Trophoblast cell (in vitro differentiated cells and primary cell): Measurements from ENCODE around the gene KANSL1L.

Source experiments
- DNase-seq, 2 donors: peaks; one replicate each; pipeline ENCODE4 v3.0.0-alpha.2; 2016
- H2AFZ ChIP-seq: 2 replicates; pipeline ENCODE4 v1.6.1; 2013; ENCODE audit warnings: low read length, moderate library complexity, mild to moderate bottlenecking; ENCODE audit not compliant: insufficient read depth, poor library complexity
- H2AK5ac ChIP-seq: 2 replicates; pipeline ENCODE4 v1.6.1; 2013; ENCODE audit warnings: mild to moderate bottlenecking, low read length
- H2BK120ac ChIP-seq: 2 replicates; pipeline ENCODE4 v1.6.1; 2013; ENCODE audit warnings: low read length, mild to moderate bottlenecking, moderate library complexity; ENCODE audit not compliant: insufficient read depth, poor library complexity
- H2BK12ac ChIP-seq: 2 replicates; pipeline ENCODE4 v1.6.1; 2013; ENCODE audit warnings: mild to moderate bottlenecking, low read length, moderate library complexity
- H2BK5ac ChIP-seq: 2 replicates; pipeline ENCODE4 v1.6.1; 2013; ENCODE audit warnings: low read length, low read depth, moderate library complexity, mild to moderate bottlenecking; ENCODE audit not compliant: poor library complexity
- H3K14ac ChIP-seq: 2 replicates; pipeline ENCODE4 v1.6.1; 2013; ENCODE audit warnings: mild to moderate bottlenecking, low read length
- H3K18ac ChIP-seq: 2 replicates; pipeline ENCODE4 v1.6.1; 2013; ENCODE audit warnings: mild to moderate bottlenecking, low read length
- H3K23ac ChIP-seq: 2 replicates; pipeline ENCODE4 v1.6.1; 2013; ENCODE audit warnings: low read length
- H3K27ac ChIP-seq: 2 replicates; pipeline ENCODE4 v1.5.1; 2013; ENCODE audit warnings: low read depth, mild to moderate bottlenecking, inconsistent platforms, low read length, moderate library complexity
- H3K27me3 ChIP-seq: 2 replicates; pipeline ENCODE4 v1.6.1; 2013; ENCODE audit warnings: inconsistent platforms, mild to moderate bottlenecking, low read length, moderate library complexity; ENCODE audit not compliant: insufficient read depth
- H3K36me3 ChIP-seq, 2 experiments: 1 replicate in 1 of 2; 2 replicates in 1 of 2; pipeline ENCODE4 v1.6.1; 2013; ENCODE audit warnings: low read length in 2 of 2, mild to moderate bottlenecking in 2 of 2, moderate library complexity in 1 of 2; ENCODE audit not compliant: insufficient read depth in 2 of 2, control insufficient read depth in 1 of 2
- H3K4ac ChIP-seq: 2 replicates; pipeline ENCODE4 v1.6.1; 2013; ENCODE audit warnings: low read depth, mild to moderate bottlenecking, low read length, moderate library complexity
- H3K4me1 ChIP-seq, 2 experiments: 1 replicate in 1 of 2; 2 replicates in 1 of 2; pipeline ENCODE4 v1.6.1; 2013; ENCODE audit warnings: low read length in 2 of 2, mild to moderate bottlenecking in 2 of 2, moderate library complexity in 1 of 2; ENCODE audit not compliant: insufficient read depth in 2 of 2, control insufficient read depth in 1 of 2
- H3K4me2 ChIP-seq: 2 replicates; pipeline ENCODE4 v1.6.1; 2013; ENCODE audit warnings: inconsistent platforms, mild to moderate bottlenecking, low read length, moderate library complexity
- H3K4me3 ChIP-seq: 2 replicates; pipeline ENCODE4 v1.5.1; 2013; ENCODE audit warnings: mild to moderate bottlenecking, low read depth, low read length, inconsistent platforms
- H3K79me1 ChIP-seq: one replicate; pipeline ENCODE4 v1.6.1; 2013; ENCODE audit warnings: low read length
- H3K79me2 ChIP-seq: 2 replicates; pipeline ENCODE4 v1.6.1; 2013; ENCODE audit warnings: low read length, mild to moderate bottlenecking; ENCODE audit not compliant: control insufficient read depth, insufficient read depth, poor library complexity
- H3K9ac ChIP-seq: 2 replicates; pipeline ENCODE4 v1.6.1; 2013; ENCODE audit warnings: mild to moderate bottlenecking, low read length
- H3K9me3 ChIP-seq: 2 replicates; pipeline ENCODE4 v1.6.1; 2013; ENCODE audit warnings: low read depth, mild to moderate bottlenecking, control low read depth, inconsistent platforms, low read length; ENCODE audit not compliant: insufficient read depth
- H4K12ac ChIP-seq: 2 replicates; pipeline ENCODE4 v1.6.1; 2013; ENCODE audit warnings: low read depth, mild to moderate bottlenecking, low read length, moderate library complexity
- H4K8ac ChIP-seq: 2 replicates; pipeline ENCODE4 v1.6.1; 2013; ENCODE audit warnings: low read depth, mild to moderate bottlenecking, low read length, moderate library complexity
- H4K91ac ChIP-seq: one replicate; pipeline ENCODE4 v1.6.1; 2013; ENCODE audit warnings: low read depth, mild to moderate bottlenecking, low read length, moderate library complexity
- WGBS: extraction: QIAGEN DNeasy Blood & Tissue Kit; methylation state at CpG from one replicate; pipeline ENCODE4 v1.1.7; 2013; ENCODE audit warnings: missing lambda C conversion rate; ENCODE audit not compliant: insufficient read length, insufficient coverage; ENCODE audit errors: extremely low coverage; 5-methylcytosine and 5-hydroxymethylcytosine counted together

KANSL1L gene

DNA sequence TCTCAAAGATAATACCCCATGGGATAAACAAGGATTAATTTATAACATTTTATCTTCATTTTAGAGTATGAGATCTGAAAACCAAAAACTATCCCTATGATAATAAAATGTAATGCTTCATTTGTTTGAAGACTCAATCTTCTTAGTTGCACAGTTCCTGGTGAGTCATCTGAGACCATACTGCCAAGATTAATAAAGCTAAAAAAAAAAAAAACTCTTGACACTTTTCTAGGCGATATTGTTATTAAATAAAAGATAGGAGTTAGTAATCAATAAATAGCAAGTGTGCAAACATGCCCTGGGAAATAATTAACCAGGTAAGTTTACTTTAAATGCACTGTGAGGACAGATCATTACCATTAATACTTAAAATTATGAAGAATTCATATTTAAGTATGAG is 84.9 kb downstream of the KANSL1L start:
- Histone ChIP-seq H3K27ac (no peak overlapping the region), H2AFZ (no peak overlapping the region), H2BK5ac (no peak overlapping the region), H3K79me1 (no peaks in the 10 kb centered on the region), H3K4me1 (no peaks in the 10 kb centered on the region), H4K12ac (no peak overlapping the region), H3K27me3 (no peaks in the 10 kb centered on the region), H4K91ac (no peak overlapping the region), H3K14ac (no peak overlapping the region), H2AK5ac (no peak overlapping the region), H3K9me3 (no peaks in the 10 kb centered on the region), H3K79me2 (no peaks in the 10 kb centered on the region), H3K23ac (no peak overlapping the region), H3K36me3 (no peaks in the 10 kb centered on the region), H3K4me2 (no peak overlapping the region), H3K18ac (no peak overlapping the region), H4K8ac (no peak overlapping the region), H3K4me3 (no peak overlapping the region), H3K9ac (no peak overlapping the region), H2BK12ac (no peak overlapping the region), H2BK120ac (no peak overlapping the region), H3K4ac (no peak overlapping the region)
- no CpG with 5 or more reads among the region's 1 CpG for WGBS
- no peak for DNase-seq

DNA sequence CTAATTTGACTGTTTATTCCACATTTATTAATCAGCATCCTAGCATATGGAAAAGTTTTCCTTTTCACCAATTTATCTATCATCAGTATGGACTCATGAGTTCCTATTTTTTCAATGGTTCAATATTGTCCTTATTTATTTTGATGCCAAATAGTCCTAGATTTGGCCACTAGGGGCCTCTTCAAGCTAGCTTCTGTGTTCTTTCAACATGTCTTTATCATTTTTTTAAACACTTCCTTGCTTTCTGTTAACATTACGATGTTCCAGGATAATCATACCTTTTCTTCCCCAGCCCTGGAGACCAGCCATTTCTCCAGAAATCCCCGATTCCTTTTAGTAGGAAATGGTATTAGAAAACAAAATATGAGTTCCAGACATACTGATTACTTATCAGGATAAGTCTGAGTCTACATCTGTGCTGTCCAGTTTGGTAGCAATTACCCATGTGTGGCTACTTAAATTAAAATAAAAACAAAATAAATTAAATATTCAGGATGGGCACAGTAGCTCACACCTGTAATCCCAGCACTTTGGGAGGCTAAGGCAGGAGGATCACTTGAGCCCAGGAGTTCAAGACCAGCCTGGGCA is 98.2 kb downstream of the KANSL1L start:
- no peak overlapping the region for H2BK120ac ChIP-seq
- no CpG with 5 or more reads among the region's 2 CpGs for WGBS
- H3K27ac ChIP-seq, result no peak overlapping the region
- peak in 1 of 2 donors; percentile 52 for DNase-seq
- H3K79me2 ChIP-seq, result no peaks in the 10 kb centered on the region
- no peaks in the 10 kb centered on the region for H3K4me1 ChIP-seq
- H3K79me1 ChIP-seq, result no peaks in the 10 kb centered on the region
- no peak overlapping the region for H2AFZ ChIP-seq
- no peak overlapping the region for H3K23ac ChIP-seq
- H4K8ac ChIP-seq, result no peak overlapping the region
- H3K36me3 ChIP-seq, result no peaks in the 10 kb centered on the region
- no peaks in the 10 kb centered on the region for H3K9me3 ChIP-seq
- no peak overlapping the region for H4K91ac ChIP-seq
- no peak overlapping the region for H2BK5ac ChIP-seq
- H3K9ac ChIP-seq, result no peak overlapping the region
- no peak overlapping the region for H3K4ac ChIP-seq
- H2BK12ac ChIP-seq, result no peak overlapping the region
- H3K14ac ChIP-seq, result no peak overlapping the region
- H3K4me3 ChIP-seq, result no peak overlapping the region
- no peak overlapping the region for H3K18ac ChIP-seq
- H2AK5ac ChIP-seq, result no peak overlapping the region
- H3K4me2 ChIP-seq, result no peak overlapping the region
- no peaks in the 10 kb centered on the region for H3K27me3 ChIP-seq
- no peak overlapping the region for H4K12ac ChIP-seq

DNA sequence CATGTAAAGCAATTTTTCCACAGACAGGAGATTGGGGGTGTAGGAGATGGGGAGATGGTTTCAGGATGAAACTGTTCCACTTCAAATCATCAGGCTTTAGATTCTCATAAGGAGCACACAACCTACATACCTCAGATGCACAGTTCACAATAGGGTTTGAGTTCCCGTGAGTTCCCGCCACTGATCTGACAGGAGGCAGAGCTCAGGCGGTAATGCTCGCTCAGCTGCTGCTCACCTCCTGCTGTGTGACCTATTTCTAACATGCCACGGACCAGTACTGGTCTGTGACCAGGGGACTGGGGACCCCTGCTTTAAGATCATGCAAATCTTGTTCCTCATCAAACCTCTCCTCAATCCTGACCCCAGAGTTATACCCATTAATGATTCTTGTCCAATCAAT is 98.7 kb downstream of the KANSL1L start:
- Histone ChIP-seq H2BK120ac (no peak overlapping the region), H3K79me1 (no peaks in the 10 kb centered on the region), H3K23ac (no peak overlapping the region), H3K79me2 (no peaks in the 10 kb centered on the region), H3K18ac (no peak overlapping the region), H3K36me3 (no peaks in the 10 kb centered on the region), H4K12ac (no peak overlapping the region), H2AFZ (no peak overlapping the region), H4K91ac (no peak overlapping the region), H3K4me1 (no peaks in the 10 kb centered on the region), H2AK5ac (no peak overlapping the region), H2BK5ac (no peak overlapping the region), H4K8ac (no peak overlapping the region), H3K27ac (no peak overlapping the region), H3K9ac (no peak overlapping the region), H3K9me3 (no peaks in the 10 kb centered on the region), H2BK12ac (no peak overlapping the region), H3K4ac (no peak overlapping the region), H3K27me3 (no peaks in the 10 kb centered on the region), H3K4me2 (no peak overlapping the region), H3K14ac (no peak overlapping the region), H3K4me3 (no peak overlapping the region)
- DNase-seq, result no peak
- no CpG with 5 or more reads among the region's 5 CpGs for WGBS

DNA sequence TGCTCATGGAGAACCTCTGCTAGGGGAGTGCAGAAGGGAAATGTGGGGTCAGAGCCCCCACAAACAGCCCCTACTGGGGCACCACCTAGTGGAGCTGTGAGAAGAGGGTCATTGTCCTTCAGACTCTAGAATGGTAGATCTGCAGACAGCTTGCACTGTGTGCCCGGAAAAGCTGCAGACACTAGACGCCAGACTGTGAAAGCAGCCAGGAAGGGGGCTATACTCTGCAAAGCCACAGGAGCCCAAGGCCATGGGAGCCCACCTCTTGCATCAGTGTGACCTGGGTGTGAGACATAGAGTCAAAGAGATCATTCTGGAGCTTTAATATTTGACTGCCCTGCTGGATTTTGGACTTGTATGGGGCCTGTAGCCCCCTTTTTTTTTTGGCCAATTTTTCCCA is 107.9 kb downstream of the KANSL1L start:
- no peak for DNase-seq
- no peak overlapping the region for H3K4ac ChIP-seq
- H3K18ac ChIP-seq, result no peak overlapping the region
- no peak overlapping the region for H2AFZ ChIP-seq
- H4K12ac ChIP-seq, result no peak overlapping the region
- H3K9ac ChIP-seq, result no peak overlapping the region
- H3K4me2 ChIP-seq, result no peak overlapping the region
- no peak overlapping the region for H2BK120ac ChIP-seq
- H3K4me3 ChIP-seq, result no peak overlapping the region
- no peak overlapping the region for H3K27ac ChIP-seq
- H2AK5ac ChIP-seq, result no peak overlapping the region
- H3K14ac ChIP-seq, result no peak overlapping the region
- no peaks in the 10 kb centered on the region for H3K79me1 ChIP-seq
- H3K4me1 ChIP-seq, result no peaks in the 10 kb centered on the region
- H3K27me3 ChIP-seq, result no peaks in the 10 kb centered on the region
- WGBS, result no CpG with 5 or more reads among the region's 2 CpGs
- no peak overlapping the region for H4K91ac ChIP-seq
- no peaks in the 10 kb centered on the region for H3K9me3 ChIP-seq
- H2BK12ac ChIP-seq, result no peak overlapping the region
- H3K36me3 ChIP-seq, result peaks cover 2% of the 10 kb centered on the region in 2 experiments
- H3K23ac ChIP-seq, result no peak overlapping the region
- H3K79me2 ChIP-seq, result no peaks in the 10 kb centered on the region
- H2BK5ac ChIP-seq, result no peak overlapping the region
- no peak overlapping the region for H4K8ac ChIP-seq
